ENCODE data around the gene BCORL1. TPM values are rescaled to one million over a fixed set of nuclear protein-coding genes. Genes with fewer than 3 reads are reported as not detected.

The BCORL1 gene
- total RNA-seq, 4 donors from 2014 or later = 3.8 to 13.8 (median 10.5) TPM

- H3K27me3 ChIP-seq = no peaks in the 10 kb centered on the region
- no peaks in the 10 kb centered on the region for H3K36me3 ChIP-seq
- H3K27ac ChIP-seq (replicated peaks in 1 of 4) = no peak overlapping the region
- no peaks in the 10 kb centered on the region for H3K4me1 ChIP-seq
- no peak overlapping the region for H3K4me3 ChIP-seq
- intact Hi-C loops (cut with DNase I) = no loop called here
- H3K9me3 ChIP-seq = no peaks in the 10 kb centered on the region
- 74% methylated on average over 6 of the region's 6 CpGs for WGBS
- DNase-seq (ENCODE audit: extremely low spot score) = no peak
- TF ChIP-seq EP300 (IDR thresholded peaks at IDR 0.05) (no peak), POLR2AphosphoS5 (IDR thresholded peaks at IDR 0.05) (no peak), CTCF (IDR thresholded peaks at IDR 0.05) (no peak), POLR2A (IDR thresholded peaks at IDR 0.05; ENCODE audit: low read depth) (no peak)
Measured at GRCh38 chrX:129965166-129965565, 17.3 kb upstream of the BCORL1 start.

GRCh38 chrX:129968968-129969367 is 13.5 kb upstream of the BCORL1 start:
- no peak for DNase-seq (ENCODE audit: extremely low spot score)
- 81% methylated on average over 3 of the region's 3 CpGs for WGBS
- TF ChIP-seq POLR2A (IDR thresholded peaks at IDR 0.05; ENCODE audit: low read depth) (no peak), CTCF (IDR thresholded peaks at IDR 0.05) (no peak), POLR2AphosphoS5 (IDR thresholded peaks at IDR 0.05) (no peak), EP300 (IDR thresholded peaks at IDR 0.05) (no peak)
- Histone ChIP-seq H3K4me3 (no peak overlapping the region), H3K27me3 (no peaks in the 10 kb centered on the region), H3K27ac (replicated peaks in 1 of 4) (no peak overlapping the region), H3K36me3 (no peaks in the 10 kb centered on the region), H3K4me1 (no peaks in the 10 kb centered on the region), H3K9me3 (no peaks in the 10 kb centered on the region)
- intact Hi-C loops (cut with DNase I) = no loop called here

GRCh38 chrX:129976441-129976840 is 6.0 kb upstream of the BCORL1 start:
- H3K27ac ChIP-seq (replicated peaks in 1 of 4) = no peak overlapping the region
- no peak for DNase-seq (ENCODE audit: extremely low spot score)
- intact Hi-C loops (cut with DNase I) = no loop called here
- no peaks in the 10 kb centered on the region for H3K9me3 ChIP-seq
- H3K4me3 ChIP-seq = no peak overlapping the region
- peaks cover 0 to 13% (median 8%) of the 10 kb centered on the region in 4 donors for H3K4me1 ChIP-seq
- TF ChIP-seq EP300 (IDR thresholded peaks at IDR 0.05) = no peak
- no peak for TF ChIP-seq CTCF (IDR thresholded peaks at IDR 0.05)
- no peak for TF ChIP-seq POLR2A (IDR thresholded peaks at IDR 0.05; ENCODE audit: low read depth)
- no peak for TF ChIP-seq POLR2AphosphoS5 (IDR thresholded peaks at IDR 0.05)
- H3K27me3 ChIP-seq = no peaks in the 10 kb centered on the region
- 70% methylated on average over 5 of the region's 5 CpGs for WGBS
- H3K36me3 ChIP-seq = no peaks in the 10 kb centered on the region

- H3K4me3 ChIP-seq = no peak overlapping the region
- TF ChIP-seq EP300 (IDR thresholded peaks at IDR 0.05) (no peak), POLR2A (IDR thresholded peaks at IDR 0.05; ENCODE audit: low read depth) (no peak), POLR2AphosphoS5 (IDR thresholded peaks at IDR 0.05) (no peak), CTCF (IDR thresholded peaks at IDR 0.05) (no peak)
- no peaks in the 10 kb centered on the region for H3K27me3 ChIP-seq
- intact Hi-C loops (cut with DNase I) = no loop called here
- WGBS = 39% methylated on average over 24 of the region's 35 CpGs
- H3K36me3 ChIP-seq = no peaks in the 10 kb centered on the region
- H3K9me3 ChIP-seq = no peaks in the 10 kb centered on the region
- peaks cover 0 to 20% (median 10%) of the 10 kb centered on the region in 4 donors for H3K4me1 ChIP-seq
- H3K27ac ChIP-seq (replicated peaks in 1 of 4) = peak overlapping the region in 2 of 4 donors; percentile 84 to 85
- no peak for DNase-seq (ENCODE audit: extremely low spot score)
Measured at GRCh38 chrX:129979207-129979920, 3.1 kb upstream of the BCORL1 start.
